Coronary artery (tissue), 2 donors: Measurements from ENCODE around the gene YPEL3.

Source experiments
- DNase-seq: peaks from one replicate; pipeline ENCODE4 v3.0.0-alpha.2; 2017; ENCODE audit warnings: low spot score
- H3K27ac ChIP-seq, 2 donors: fragments of 200-600 bp; sonication (generic); one replicate each; pipeline ENCODE4 v1.5.1; 2016 to 2019
- H3K4me3 ChIP-seq: fragments of 200-600 bp; sonication (generic); 2 replicates; pipeline ENCODE4 v1.5.1; 2016; ENCODE audit warnings: mild to moderate bottlenecking, moderate library complexity
- CTCF ChIP-seq: fragments of 200-600 bp; sonication (generic); IDR thresholded peaks from one replicate; pipeline ENCODE4 v1.5.1; 2019; ENCODE audit warnings: antibody characterized with exemption

The YPEL3 gene

DNA sequence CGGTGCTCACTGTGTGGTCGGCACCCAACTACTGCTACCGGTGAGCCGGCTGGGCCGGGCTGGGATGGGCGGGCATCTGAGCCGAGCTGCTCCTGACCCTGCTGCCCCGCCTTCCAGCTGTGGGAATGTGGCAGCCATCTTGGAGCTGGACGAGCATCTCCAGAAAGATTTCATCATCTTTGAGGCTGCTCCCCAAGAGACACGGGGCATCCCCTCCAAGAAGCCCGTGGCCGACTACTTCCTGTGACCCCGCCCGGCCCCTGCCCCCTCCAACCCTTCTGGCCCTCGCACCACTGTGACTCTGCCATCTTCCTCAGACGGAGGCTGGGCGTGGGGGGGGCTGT, 11.2 kb downstream of the YPEL3 start:
- Histone ChIP-seq H3K27ac (peak overlapping the region in 1 of 2 donors; percentile 33), H3K4me3 (no peak overlapping the region)
- no peak for DNase-seq
- no peak for TF ChIP-seq CTCF

- no peak for DNase-seq
- Histone ChIP-seq H3K27ac (peak overlapping the region in 1 of 2 donors; percentile 33), H3K4me3 (no peak overlapping the region)
- no peak for TF ChIP-seq CTCF
Measured at GRCh38 chr16:30084096-30084815, 11.8 kb downstream of the YPEL3 start.

- H3K4me3 ChIP-seq, result no peak overlapping the region
- no peak for DNase-seq
- TF ChIP-seq CTCF, result no peak
- no peak overlapping the region for H3K27ac ChIP-seq
Measured at GRCh38 chr16:30083216-30084055, 12.6 kb downstream of the YPEL3 start.

- no peak for DNase-seq
- Histone ChIP-seq H3K27ac (no peak overlapping the region), H3K4me3 (no peak overlapping the region)
- no peak for TF ChIP-seq CTCF
Measured at GRCh38 chr16:30082545-30083090, 13.4 kb downstream of the YPEL3 start.

DNA sequence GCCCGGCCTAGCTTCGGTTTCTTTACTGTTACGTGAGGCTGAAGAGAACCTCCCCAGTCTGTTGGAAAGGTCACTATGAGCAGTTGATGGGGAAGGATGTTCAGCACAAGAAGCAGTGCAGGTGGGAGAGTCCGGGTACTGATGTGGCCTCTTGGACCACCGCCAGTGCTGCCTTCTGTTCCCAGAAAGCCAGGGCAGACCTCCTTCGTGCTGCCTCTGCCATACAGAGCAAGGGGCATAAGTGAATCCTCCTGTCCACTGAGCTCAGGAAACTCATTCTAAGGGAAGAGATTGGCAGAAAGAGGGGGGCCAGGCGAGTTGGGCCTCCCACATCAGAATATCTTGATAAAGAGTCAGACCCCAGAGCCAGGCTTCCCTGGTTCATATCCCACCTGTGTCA, 16.5 kb downstream of the YPEL3 start:
- Histone ChIP-seq H3K4me3 (no peak overlapping the region), H3K27ac (no peak overlapping the region)
- no peak for TF ChIP-seq CTCF
- DNase-seq, result no peak

GRCh38 chr16:30078744-30079143, 17.3 kb downstream of the YPEL3 start:
- no peak for DNase-seq
- TF ChIP-seq CTCF, result no peak
- no peak overlapping the region for H3K4me3 ChIP-seq
- no peak overlapping the region for H3K27ac ChIP-seq
